ENCODE data around the gene COL2A1.

COL2A1 gene

GRCh38 chr12:47944685-47945340 lies 59.5 kb downstream of the COL2A1 start:
- no peak overlapping the region for H2AFZ ChIP-seq (ENCODE audit: low read depth)
- H4K20me1 ChIP-seq (ENCODE audit: insufficient read depth) = no peaks in the 10 kb centered on the region
- peaks cover 8% of the 10 kb centered on the region for H3K4me1 ChIP-seq (ENCODE audit: low read depth, poor library complexity, severe bottlenecking)
- no peak overlapping the region for H3K4me2 ChIP-seq
- H3K79me2 ChIP-seq (ENCODE audit: insufficient read depth, low read depth) = no peaks in the 10 kb centered on the region
- H3K36me3 ChIP-seq (ENCODE audit: insufficient read depth) = no peaks in the 10 kb centered on the region
- no peak for TF ChIP-seq CTCF (conservative IDR thresholded peaks at IDR 0.05; ENCODE audit: low read depth, low read length)
- H3K4me3 ChIP-seq (IDR thresholded peaks at IDR 0.05; ENCODE audit: insufficient read depth, low read depth, low read length) = no peak overlapping the region
- H3K9ac ChIP-seq = no peak overlapping the region
- no peak overlapping the region for H3K27ac ChIP-seq
- no peaks in the 10 kb centered on the region for H3K27me3 ChIP-seq (ENCODE audit: insufficient read depth, low read depth)

- TF ChIP-seq CTCF (conservative IDR thresholded peaks at IDR 0.05; ENCODE audit: low read depth, low read length) = no peak
Observed at GRCh38 chr12:47943623-47944340, 60.5 kb downstream of the COL2A1 start.

GRCh38 chr12:47942614-47943225 lies 61.6 kb downstream of the COL2A1 start:
- no peaks in the 10 kb centered on the region for H4K20me1 ChIP-seq (ENCODE audit: insufficient read depth)
- H3K27me3 ChIP-seq (ENCODE audit: insufficient read depth, low read depth) = no peaks in the 10 kb centered on the region
- H3K4me3 ChIP-seq (IDR thresholded peaks at IDR 0.05; ENCODE audit: insufficient read depth, low read depth, low read length) = no peak overlapping the region
- no peaks in the 10 kb centered on the region for H3K4me1 ChIP-seq (ENCODE audit: low read depth, poor library complexity, severe bottlenecking)
- H3K4me2 ChIP-seq = no peak overlapping the region
- H3K36me3 ChIP-seq (ENCODE audit: insufficient read depth) = no peaks in the 10 kb centered on the region
- TF ChIP-seq CTCF (conservative IDR thresholded peaks at IDR 0.05; ENCODE audit: low read depth, low read length) = no peak
- no peak overlapping the region for H3K27ac ChIP-seq
- no peaks in the 10 kb centered on the region for H3K79me2 ChIP-seq (ENCODE audit: insufficient read depth, low read depth)
- no peak overlapping the region for H2AFZ ChIP-seq (ENCODE audit: low read depth)
- no peak overlapping the region for H3K9ac ChIP-seq

More at GRCh38 chr12:47943623-47944340, 60.5 kb downstream of the COL2A1 start:
- Histone ChIP-seq H3K79me2 (ENCODE audit: insufficient read depth, low read depth) (no peaks in the 10 kb centered on the region), H3K36me3 (ENCODE audit: insufficient read depth) (no peaks in the 10 kb centered on the region), H3K9ac (no peak overlapping the region), H4K20me1 (ENCODE audit: insufficient read depth) (no peaks in the 10 kb centered on the region), H3K4me1 (ENCODE audit: low read depth, poor library complexity, severe bottlenecking) (no peaks in the 10 kb centered on the region), H2AFZ (ENCODE audit: low read depth) (no peak overlapping the region), H3K27ac (no peak overlapping the region), H3K4me2 (no peak overlapping the region), H3K4me3 (IDR thresholded peaks at IDR 0.05; ENCODE audit: insufficient read depth, low read depth, low read length) (no peak overlapping the region), H3K27me3 (ENCODE audit: insufficient read depth, low read depth) (no peaks in the 10 kb centered on the region)

GRCh38 chr12:47941871-47942613 lies 62.2 kb downstream of the COL2A1 start:
- Histone ChIP-seq H2AFZ (ENCODE audit: low read depth) (no peak overlapping the region), H4K20me1 (ENCODE audit: insufficient read depth) (no peaks in the 10 kb centered on the region), H3K79me2 (ENCODE audit: insufficient read depth, low read depth) (no peaks in the 10 kb centered on the region), H3K9ac (no peak overlapping the region), H3K27ac (no peak overlapping the region), H3K27me3 (ENCODE audit: insufficient read depth, low read depth) (no peaks in the 10 kb centered on the region), H3K36me3 (ENCODE audit: insufficient read depth) (no peaks in the 10 kb centered on the region), H3K4me1 (ENCODE audit: low read depth, poor library complexity, severe bottlenecking) (no peaks in the 10 kb centered on the region), H3K4me2 (no peak overlapping the region), H3K4me3 (IDR thresholded peaks at IDR 0.05; ENCODE audit: insufficient read depth, low read depth, low read length) (no peak overlapping the region)
- TF ChIP-seq CTCF (conservative IDR thresholded peaks at IDR 0.05; ENCODE audit: low read depth, low read length) = no peak
